ENCODE results near the gene GSTM4.

DNA sequence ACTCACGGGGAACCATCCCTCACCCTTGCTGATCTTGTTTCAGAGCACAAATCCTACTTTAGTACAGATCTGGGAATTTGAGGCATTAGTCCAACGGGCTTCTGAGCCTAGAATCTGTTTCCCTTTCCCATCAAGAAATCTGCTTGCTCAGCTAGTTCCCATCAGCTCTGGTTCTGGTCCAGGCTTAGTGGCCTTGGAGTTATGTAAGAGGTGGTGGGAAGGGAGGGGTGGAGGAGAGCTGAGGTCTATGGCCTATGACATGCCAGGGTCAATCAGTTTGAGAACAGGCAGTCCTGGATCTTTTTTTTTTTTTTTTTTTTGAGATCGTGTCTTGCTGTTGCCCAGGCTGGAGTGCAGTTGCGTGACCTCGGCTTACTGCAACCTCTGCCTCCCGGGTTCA is 35.9 kb downstream of the GSTM4 start:
- no peak for TF ChIP-seq CTCF (IDR thresholded peaks at IDR 0.05; ENCODE audit: insufficient read depth, low read depth, low read length)
- no peak for TF ChIP-seq EZH2 (IDR thresholded peaks at IDR 0.05; ENCODE audit: insufficient read depth, low read length)

Data from astrocyte (in vitro differentiated cells and primary cell).